ENCODE measurements around the gene DQX1. TPM values are rescaled to one million over a fixed set of nuclear protein-coding genes. Genes with fewer than 3 reads are reported as not detected.
A peak's percentile ranks its signal among the peaks of the same experiment; 100 is the strongest.

Gene DQX1
- total and polyA plus RNA-seq, 2 experiments from 2014 or later: 0.32 to 0.52 TPM

DNA sequence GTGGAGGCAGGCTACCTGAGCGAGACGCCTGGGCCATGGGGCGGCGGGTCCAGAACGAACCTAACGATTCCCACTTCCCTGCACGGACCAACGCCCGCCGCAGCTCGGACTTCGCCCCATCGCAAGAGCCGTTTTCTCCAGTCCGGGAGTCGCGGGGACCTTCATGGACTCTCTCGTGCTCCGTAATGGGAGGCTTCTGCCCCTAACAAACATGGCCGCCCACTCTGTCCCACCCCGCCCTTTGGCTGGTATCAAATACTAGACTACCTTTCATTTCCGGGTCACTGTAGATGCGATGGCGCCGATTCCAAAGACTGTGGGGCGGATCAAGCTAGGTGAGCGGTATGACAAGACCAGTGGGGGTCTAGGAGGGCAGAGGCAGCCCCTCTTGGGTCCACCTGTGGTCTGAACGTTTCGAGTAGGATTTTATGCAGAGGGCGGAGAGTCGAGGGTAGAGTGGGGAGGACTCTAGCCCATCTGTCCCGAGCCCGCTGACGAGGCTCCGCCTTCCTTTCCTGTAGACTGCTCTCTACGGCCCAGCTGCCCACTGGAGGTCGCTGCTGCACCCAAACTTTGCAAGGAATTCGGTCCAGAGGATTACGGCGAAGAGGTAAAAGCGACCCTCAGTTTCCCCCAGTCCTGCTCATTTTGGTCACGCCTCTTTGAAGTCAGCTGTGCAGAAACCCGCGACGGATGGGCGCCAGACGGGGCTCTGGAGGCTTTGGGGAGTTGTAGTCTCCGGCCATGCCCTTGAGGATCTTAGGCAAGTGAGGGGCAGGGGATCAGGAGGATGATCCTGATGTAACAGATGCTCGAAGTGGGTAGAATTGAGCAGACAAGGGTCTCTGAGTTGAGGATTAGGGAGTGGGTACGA lies 43.0 kb downstream of the DQX1 start, which contains the start of the genes CCDC142 and TTC31 (continued):
- TF ChIP-seq, protein P1, sequence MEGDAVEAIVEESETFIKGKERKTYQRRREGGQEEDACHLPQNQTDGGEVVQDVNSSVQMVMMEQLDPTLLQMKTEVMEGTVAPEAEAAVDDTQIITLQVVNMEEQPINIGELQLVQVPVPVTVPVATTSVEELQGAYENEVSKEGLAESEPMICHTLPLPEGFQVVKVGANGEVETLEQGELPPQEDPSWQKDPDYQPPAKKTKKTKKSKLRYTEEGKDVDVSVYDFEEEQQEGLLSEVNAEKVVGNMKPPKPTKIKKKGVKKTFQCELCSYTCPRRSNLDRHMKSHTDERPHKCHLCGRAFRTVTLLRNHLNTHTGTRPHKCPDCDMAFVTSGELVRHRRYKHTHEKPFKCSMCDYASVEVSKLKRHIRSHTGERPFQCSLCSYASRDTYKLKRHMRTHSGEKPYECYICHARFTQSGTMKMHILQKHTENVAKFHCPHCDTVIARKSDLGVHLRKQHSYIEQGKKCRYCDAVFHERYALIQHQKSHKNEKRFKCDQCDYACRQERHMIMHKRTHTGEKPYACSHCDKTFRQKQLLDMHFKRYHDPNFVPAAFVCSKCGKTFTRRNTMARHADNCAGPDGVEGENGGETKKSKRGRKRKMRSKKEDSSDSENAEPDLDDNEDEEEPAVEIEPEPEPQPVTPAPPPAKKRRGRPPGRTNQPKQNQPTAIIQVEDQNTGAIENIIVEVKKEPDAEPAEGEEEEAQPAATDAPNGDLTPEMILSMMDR (conservative IDR thresholded peaks at IDR 0.05; ENCODE audit: low read depth in 2 of 2): peak; percentile 89 to 90
- TF ChIP-seq CREB1 (CRISPR knock-in tag; IDR thresholded peaks at IDR 0.05; ENCODE audit: low read depth) (peak; percentile 54), STAT1 (IDR thresholded peaks at IDR 0.05; ENCODE audit: unreplicated experiment) (no peak)
- TF ChIP-seq, protein P2, sequence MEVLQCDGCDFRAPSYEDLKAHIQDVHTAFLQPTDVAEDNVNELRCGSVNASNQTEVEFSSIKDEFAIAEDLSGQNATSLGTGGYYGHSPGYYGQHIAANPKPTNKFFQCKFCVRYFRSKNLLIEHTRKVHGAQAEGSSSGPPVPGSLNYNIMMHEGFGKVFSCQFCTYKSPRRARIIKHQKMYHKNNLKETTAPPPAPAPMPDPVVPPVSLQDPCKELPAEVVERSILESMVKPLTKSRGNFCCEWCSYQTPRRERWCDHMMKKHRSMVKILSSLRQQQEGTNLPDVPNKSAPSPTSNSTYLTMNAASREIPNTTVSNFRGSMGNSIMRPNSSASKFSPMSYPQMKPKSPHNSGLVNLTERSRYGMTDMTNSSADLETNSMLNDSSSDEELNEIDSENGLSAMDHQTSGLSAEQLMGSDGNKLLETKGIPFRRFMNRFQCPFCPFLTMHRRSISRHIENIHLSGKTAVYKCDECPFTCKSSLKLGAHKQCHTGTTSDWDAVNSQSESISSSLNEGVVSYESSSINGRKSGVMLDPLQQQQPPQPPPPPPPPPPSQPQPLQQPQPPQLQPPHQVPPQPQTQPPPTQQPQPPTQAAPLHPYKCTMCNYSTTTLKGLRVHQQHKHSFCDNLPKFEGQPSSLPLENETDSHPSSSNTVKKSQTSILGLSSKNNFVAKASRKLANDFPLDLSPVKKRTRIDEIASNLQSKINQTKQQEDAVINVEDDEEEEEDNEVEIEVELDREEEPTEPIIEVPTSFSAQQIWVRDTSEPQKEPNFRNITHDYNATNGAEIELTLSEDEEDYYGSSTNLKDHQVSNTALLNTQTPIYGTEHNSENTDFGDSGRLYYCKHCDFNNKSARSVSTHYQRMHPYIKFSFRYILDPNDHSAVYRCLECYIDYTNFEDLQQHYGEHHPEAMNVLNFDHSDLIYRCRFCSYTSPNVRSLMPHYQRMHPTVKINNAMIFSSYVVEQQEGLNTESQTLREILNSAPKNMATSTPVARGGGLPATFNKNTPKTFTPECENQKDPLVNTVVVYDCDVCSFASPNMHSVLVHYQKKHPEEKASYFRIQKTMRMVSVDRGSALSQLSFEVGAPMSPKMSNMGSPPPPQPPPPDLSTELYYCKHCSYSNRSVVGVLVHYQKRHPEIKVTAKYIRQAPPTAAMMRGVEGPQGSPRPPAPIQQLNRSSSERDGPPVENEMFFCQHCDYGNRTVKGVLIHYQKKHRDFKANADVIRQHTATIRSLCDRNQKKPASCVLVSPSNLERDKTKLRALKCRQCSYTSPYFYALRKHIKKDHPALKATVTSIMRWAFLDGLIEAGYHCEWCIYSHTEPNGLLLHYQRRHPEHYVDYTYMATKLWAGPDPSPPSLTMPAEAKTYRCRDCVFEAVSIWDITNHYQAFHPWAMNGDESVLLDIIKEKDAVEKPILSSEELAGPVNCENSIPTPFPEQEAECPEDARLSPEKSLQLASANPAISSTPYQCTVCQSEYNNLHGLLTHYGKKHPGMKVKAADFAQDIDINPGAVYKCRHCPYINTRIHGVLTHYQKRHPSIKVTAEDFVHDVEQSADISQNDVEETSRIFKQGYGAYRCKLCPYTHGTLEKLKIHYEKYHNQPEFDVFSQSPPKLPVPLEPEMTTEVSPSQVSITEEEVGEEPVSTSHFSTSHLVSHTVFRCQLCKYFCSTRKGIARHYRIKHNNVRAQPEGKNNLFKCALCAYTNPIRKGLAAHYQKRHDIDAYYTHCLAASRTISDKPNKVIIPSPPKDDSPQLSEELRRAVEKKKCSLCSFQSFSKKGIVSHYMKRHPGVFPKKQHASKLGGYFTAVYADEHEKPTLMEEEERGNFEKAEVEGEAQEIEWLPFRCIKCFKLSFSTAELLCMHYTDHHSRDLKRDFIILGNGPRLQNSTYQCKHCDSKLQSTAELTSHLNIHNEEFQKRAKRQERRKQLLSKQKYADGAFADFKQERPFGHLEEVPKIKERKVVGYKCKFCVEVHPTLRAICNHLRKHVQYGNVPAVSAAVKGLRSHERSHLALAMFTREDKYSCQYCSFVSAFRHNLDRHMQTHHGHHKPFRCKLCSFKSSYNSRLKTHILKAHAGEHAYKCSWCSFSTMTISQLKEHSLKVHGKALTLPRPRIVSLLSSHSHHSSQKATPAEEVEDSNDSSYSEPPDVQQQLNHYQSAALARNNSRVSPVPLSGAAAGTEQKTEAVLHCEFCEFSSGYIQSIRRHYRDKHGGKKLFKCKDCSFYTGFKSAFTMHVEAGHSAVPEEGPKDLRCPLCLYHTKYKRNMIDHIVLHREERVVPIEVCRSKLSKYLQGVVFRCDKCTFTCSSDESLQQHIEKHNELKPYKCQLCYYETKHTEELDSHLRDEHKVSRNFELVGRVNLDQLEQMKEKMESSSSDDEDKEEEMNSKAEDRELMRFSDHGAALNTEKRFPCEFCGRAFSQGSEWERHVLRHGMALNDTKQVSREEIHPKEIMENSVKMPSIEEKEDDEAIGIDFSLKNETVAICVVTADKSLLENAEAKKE (CRISPR knock-in tag; IDR thresholded peaks at IDR 0.05): no peak

Data from GM23338 (cell line).